ENCODE measurements around the gene CRTC1.

DNA sequence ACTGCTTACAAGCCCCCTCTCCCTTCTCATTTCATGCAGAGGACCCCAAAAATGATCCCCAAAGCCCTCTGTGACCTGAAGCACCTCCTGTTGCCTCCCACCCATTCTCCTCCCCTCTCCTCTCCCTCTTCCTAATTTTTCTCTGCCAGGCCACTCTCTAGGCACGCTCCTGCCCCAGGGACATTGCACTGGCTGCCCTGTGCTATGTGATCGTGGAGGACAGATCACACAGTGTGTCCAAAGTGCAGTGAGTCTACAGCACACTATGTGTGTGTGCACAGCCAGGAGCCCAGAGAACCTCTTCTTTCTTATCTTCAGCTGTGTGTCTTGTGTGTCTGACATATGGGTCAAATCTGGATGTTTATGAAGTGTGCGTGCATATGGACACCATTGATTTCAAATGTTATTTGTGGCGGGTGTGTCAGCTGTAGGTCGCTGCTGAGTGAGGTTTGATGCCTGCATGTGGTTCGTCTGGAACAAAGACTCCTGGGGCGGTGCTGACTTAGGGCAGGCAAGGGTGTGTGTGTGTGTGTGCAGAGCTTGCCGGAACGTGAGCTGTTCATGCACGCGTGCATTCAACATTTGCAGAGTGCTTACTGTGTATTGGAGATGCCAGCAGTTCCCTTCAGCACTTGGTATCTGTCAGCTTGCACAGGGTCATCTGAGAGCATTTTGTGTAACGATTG, 48.7 kb upstream of the CRTC1 start:
- TF ChIP-seq TAF1 (IDR thresholded peaks at IDR 0.05; ENCODE audit: borderline replicate concordance, insufficient read depth, low read length), result no peak
- TF ChIP-seq POLR2AphosphoS5 (IDR thresholded peaks at IDR 0.05; ENCODE audit: low read depth, low read length), result no peak
- no peak for TF ChIP-seq FOXP2 (optimal IDR thresholded peaks at IDR 0.05; ENCODE audit: borderline replicate concordance, extremely low read depth, extremely low read length, insufficient read depth)
- TF ChIP-seq, protein P1, sequence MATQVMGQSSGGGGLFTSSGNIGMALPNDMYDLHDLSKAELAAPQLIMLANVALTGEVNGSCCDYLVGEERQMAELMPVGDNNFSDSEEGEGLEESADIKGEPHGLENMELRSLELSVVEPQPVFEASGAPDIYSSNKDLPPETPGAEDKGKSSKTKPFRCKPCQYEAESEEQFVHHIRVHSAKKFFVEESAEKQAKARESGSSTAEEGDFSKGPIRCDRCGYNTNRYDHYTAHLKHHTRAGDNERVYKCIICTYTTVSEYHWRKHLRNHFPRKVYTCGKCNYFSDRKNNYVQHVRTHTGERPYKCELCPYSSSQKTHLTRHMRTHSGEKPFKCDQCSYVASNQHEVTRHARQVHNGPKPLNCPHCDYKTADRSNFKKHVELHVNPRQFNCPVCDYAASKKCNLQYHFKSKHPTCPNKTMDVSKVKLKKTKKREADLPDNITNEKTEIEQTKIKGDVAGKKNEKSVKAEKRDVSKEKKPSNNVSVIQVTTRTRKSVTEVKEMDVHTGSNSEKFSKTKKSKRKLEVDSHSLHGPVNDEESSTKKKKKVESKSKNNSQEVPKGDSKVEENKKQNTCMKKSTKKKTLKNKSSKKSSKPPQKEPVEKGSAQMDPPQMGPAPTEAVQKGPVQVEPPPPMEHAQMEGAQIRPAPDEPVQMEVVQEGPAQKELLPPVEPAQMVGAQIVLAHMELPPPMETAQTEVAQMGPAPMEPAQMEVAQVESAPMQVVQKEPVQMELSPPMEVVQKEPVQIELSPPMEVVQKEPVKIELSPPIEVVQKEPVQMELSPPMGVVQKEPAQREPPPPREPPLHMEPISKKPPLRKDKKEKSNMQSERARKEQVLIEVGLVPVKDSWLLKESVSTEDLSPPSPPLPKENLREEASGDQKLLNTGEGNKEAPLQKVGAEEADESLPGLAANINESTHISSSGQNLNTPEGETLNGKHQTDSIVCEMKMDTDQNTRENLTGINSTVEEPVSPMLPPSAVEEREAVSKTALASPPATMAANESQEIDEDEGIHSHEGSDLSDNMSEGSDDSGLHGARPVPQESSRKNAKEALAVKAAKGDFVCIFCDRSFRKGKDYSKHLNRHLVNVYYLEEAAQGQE (IDR thresholded peaks at IDR 0.05; ENCODE audit: insufficient read depth in 1 of 2, low read depth in 2 of 2, low read length in 2 of 2), result no peak
